Body of pancreas (tissue), 4 donors: ENCODE measurements around the gene EPHB2. TPM values are rescaled to one million over a fixed set of nuclear protein-coding genes. Genes with fewer than 3 reads are reported as not detected.
A peak's percentile ranks its signal among the peaks of the same experiment; 100 is the strongest.

ENCODE experiments used
- ATAC-seq: fragments of 150-250 bp; one replicate; pipeline ENCODE4 v1.9.1; 2016
- DNase-seq, 4 donors: peaks; one replicate each; pipeline ENCODE4 v3.0.0-alpha.2; 2019
- H3K27ac ChIP-seq, 4 donors: fragments of 200-600 bp; sonication (generic); 1 replicate in 3 of 4; 2 replicates in 1 of 4; pipeline versions ENCODE4 v1.5.1 to v1.6.1; 2016 to 2019; ENCODE audit warnings: mild to moderate bottlenecking in 1 of 4, mixed read lengths in 1 of 4, moderate library complexity in 1 of 4
- H3K27me3 ChIP-seq, 2 donors: fragments of 200-600 bp; sonication (generic); one replicate each; pipeline ENCODE4 v1.6.0; 2016; ENCODE audit warnings: mild to moderate bottlenecking in 1 of 2
- H3K36me3 ChIP-seq, 2 donors: fragments of 200-600 bp; sonication (generic); replicated peaks in 1 of 2; 2 replicates each; pipeline ENCODE4 v1.5.1; 2016; ENCODE audit warnings: low read depth in 2 of 2; ENCODE audit not compliant: insufficient read depth in 1 of 2
- H3K4me1 ChIP-seq: fragments of 200-600 bp; sonication (generic); one replicate; pipeline ENCODE4 v1.6.0; 2016
- H3K4me3 ChIP-seq, 2 donors: fragments of 200-600 bp; sonication (generic); 1 replicate in 1 of 2; 2 replicates in 1 of 2; pipeline ENCODE4 v1.5.1; 2016 to 2019
- H3K9me3 ChIP-seq, 3 donors: fragments of 200-600 bp; sonication (generic); 1 replicate in 2 of 3; 2 replicates in 1 of 3; pipeline ENCODE4 v1.5.1; 2016
- CTCF ChIP-seq, 7 experiments: fragments of 450-650 bp in 4 of 7; fragments of 200-600 bp in 3 of 7; sonication (generic) in 3 of 7; IDR thresholded peaks; one replicate each; pipeline ENCODE4 v1.5.1; 2016 to 2019; ENCODE audit warnings: antibody characterized with exemption in 7 of 7
- POLR2A ChIP-seq, 3 donors: fragments of 450-650 bp; IDR thresholded peaks; one replicate each; pipeline ENCODE4 v1.6.1; 2016; ENCODE audit warnings: antibody characterized with exemption in 3 of 3, mild to moderate bottlenecking in 2 of 3
- WGBS, 2 donors: methylation state at CpG; one replicate each; pipeline ENCODE4 v1.1.5; 2017; 5-methylcytosine and 5-hydroxymethylcytosine counted together
- intact Hi-C: fragments of 100-400 bp; cut with DNase I; formaldehyde crosslinking; loops from one replicate; pipeline ENCODE4 v1.15.1; 2023
- total RNA-seq, 2 donors: library from RNA; depleted of rRNA; stranded (reverse); fragments of >200 nt; gene quantifications; one replicate each; pipeline ENCODE4 v1.1.0, GENCODE V29; 2016

EPHB2 gene
- total RNA-seq, 2 donors from 2014 or later: 2.9 to 7.9 TPM

GRCh38 chr1:22708777-22709176 is 1.9 kb upstream of the EPHB2 start:
- no peak for DNase-seq
- Histone ChIP-seq H3K27me3 (no peaks in the 10 kb centered on the region), H3K4me1 (peaks cover 15% of the 10 kb centered on the region), H3K4me3 (no peak overlapping the region), H3K9me3 (no peaks in the 10 kb centered on the region), H3K36me3 (no peaks in the 10 kb centered on the region), H3K27ac (no peak overlapping the region)
- intact Hi-C loops: loop anchor here (10.0 kb wide), 1 partner anchor 256 kb away; no protein-coding TSS in a partner anchor
- TF ChIP-seq CTCF (IDR thresholded peaks at IDR 0.05) (no peak), POLR2A (IDR thresholded peaks at IDR 0.05) (no peak)
- no peak for ATAC-seq

GRCh38 chr1:22709227-22709626 is 1.4 kb upstream of the EPHB2 start:
- H3K27ac ChIP-seq: no peak overlapping the region
- DNase-seq: no peak
- H3K4me1 ChIP-seq: peaks cover 15% of the 10 kb centered on the region
- H3K36me3 ChIP-seq: no peaks in the 10 kb centered on the region
- 79 to 80% methylated on average over 3 of the region's 3 CpGs for WGBS, 2 donors
- no peak overlapping the region for H3K4me3 ChIP-seq
- no peak for ATAC-seq
- no peaks in the 10 kb centered on the region for H3K9me3 ChIP-seq
- H3K27me3 ChIP-seq: no peaks in the 10 kb centered on the region
- intact Hi-C loops: loop anchor here (10.0 kb wide), 1 partner anchor 256 kb away; no protein-coding TSS in a partner anchor
- no peak for TF ChIP-seq CTCF (IDR thresholded peaks at IDR 0.05)
- no peak for TF ChIP-seq POLR2A (IDR thresholded peaks at IDR 0.05)

GRCh38 chr1:22709891-22710700 is 543 bp upstream of the EPHB2 start:
- WGBS, 2 donors: 2 to 5% methylated on average over 23 to 41 of the region's 50 CpGs
- peak overlapping the region in 2 of 4 donors; percentile 20 to 61 for H3K27ac ChIP-seq
- H3K4me1 ChIP-seq: peaks cover 15% of the 10 kb centered on the region
- H3K4me3 ChIP-seq: no peak overlapping the region
- no peaks in the 10 kb centered on the region for H3K36me3 ChIP-seq
- H3K27me3 ChIP-seq: no peaks in the 10 kb centered on the region
- no peak for TF ChIP-seq CTCF (IDR thresholded peaks at IDR 0.05)
- TF ChIP-seq POLR2A (IDR thresholded peaks at IDR 0.05): peak in 1 of 3 donors; percentile 17
- intact Hi-C loops: loop anchor here (10.0 kb wide), 1 partner anchor 255 kb away; no protein-coding TSS in a partner anchor
- ATAC-seq (peak; percentile 73), DNase-seq (peak; percentile 49 to 70 (median 61))
- H3K9me3 ChIP-seq: no peaks in the 10 kb centered on the region

- peak; percentile 30 for ATAC-seq
- Histone ChIP-seq H3K27me3 (no peaks in the 10 kb centered on the region), H3K4me3 (peak overlapping the region in 1 of 2 donors; percentile 18), H3K9me3 (no peaks in the 10 kb centered on the region), H3K27ac (no peak overlapping the region), H3K4me1 (peaks cover 15% of the 10 kb centered on the region), H3K36me3 (no peaks in the 10 kb centered on the region)
- DNase-seq: no peak
- intact Hi-C loops: no loop called here
- 0% methylated on average over 26 of the region's 60 CpGs; no CpG with 5 or more reads in 1 of the 2 donors for WGBS, 2 donors
- TF ChIP-seq POLR2A (IDR thresholded peaks at IDR 0.05) (no peak), CTCF (IDR thresholded peaks at IDR 0.05) (no peak)
These were observed 432 bp downstream of the EPHB2 start for GRCh38 chr1:22711071-22711470.
